KMS-11 (cell line): ENCODE measurements around the gene NFE2L3.

Experiments used
- H2AFZ ChIP-seq: fragments of 200-600 bp; sonication (generic); 2 replicates; pipeline ENCODE4 v1.6.1; 2016; ENCODE audit warnings: antibody characterized with exemption, mixed run types, low read depth
- H3K27ac ChIP-seq: fragments of 200-600 bp; sonication (generic); 2 replicates; pipeline ENCODE4 v1.6.1; 2016; ENCODE audit warnings: mild to moderate bottlenecking, mixed run types
- H3K27me3 ChIP-seq: fragments of 200-600 bp; sonication (generic); 2 replicates; pipeline ENCODE4 v1.6.1; 2017; ENCODE audit warnings: mild to moderate bottlenecking, low read depth, mixed run types, moderate library complexity; ENCODE audit not compliant: insufficient read depth
- H3K36me3 ChIP-seq: fragments of 200-600 bp; sonication (generic); 2 replicates; pipeline ENCODE4 v1.6.1; 2017; ENCODE audit warnings: mild to moderate bottlenecking, mixed run types; ENCODE audit not compliant: insufficient read depth
- H3K4me1 ChIP-seq: fragments of 200-600 bp; sonication (generic); 2 replicates; pipeline ENCODE4 v1.6.1; 2016; ENCODE audit warnings: mild to moderate bottlenecking, low read depth, mixed run types; ENCODE audit not compliant: poor library complexity, severe bottlenecking
- H3K4me2 ChIP-seq: fragments of 200-600 bp; sonication (generic); 2 replicates; pipeline ENCODE4 v1.7.0; 2016; ENCODE audit warnings: mild to moderate bottlenecking, mixed run types
- H3K4me3 ChIP-seq: fragments of 200-600 bp; sonication (generic); IDR thresholded peaks from 2 replicates; pipeline ENCODE4 v1.6.1; 2017; ENCODE audit warnings: low read depth, low read length, mixed read lengths; ENCODE audit not compliant: insufficient read depth
- H3K79me2 ChIP-seq: fragments of 200-600 bp; sonication (generic); 2 replicates; pipeline ENCODE4 v1.6.1; 2016; ENCODE audit warnings: low read depth, mixed run types; ENCODE audit not compliant: insufficient read depth
- H3K9ac ChIP-seq: fragments of 200-600 bp; sonication (generic); 2 replicates; pipeline ENCODE4 v1.6.1; 2016; ENCODE audit warnings: mild to moderate bottlenecking, mixed run types
- H4K20me1 ChIP-seq: fragments of 200-600 bp; sonication (generic); 2 replicates; pipeline ENCODE4 v1.6.1; 2016; ENCODE audit warnings: mild to moderate bottlenecking, mixed run types; ENCODE audit not compliant: insufficient read depth
- TF ChIP-seq, protein P1 (sequence below): fragments of 200-600 bp; sonication (generic); conservative IDR thresholded peaks from 2 replicates; pipeline ENCODE4 v1.6.1; 2017; ENCODE audit warnings: low read depth, mild to moderate bottlenecking, antibody characterized with exemption, low read length, moderate library complexity, mixed read lengths

Gene NFE2L3

DNA sequence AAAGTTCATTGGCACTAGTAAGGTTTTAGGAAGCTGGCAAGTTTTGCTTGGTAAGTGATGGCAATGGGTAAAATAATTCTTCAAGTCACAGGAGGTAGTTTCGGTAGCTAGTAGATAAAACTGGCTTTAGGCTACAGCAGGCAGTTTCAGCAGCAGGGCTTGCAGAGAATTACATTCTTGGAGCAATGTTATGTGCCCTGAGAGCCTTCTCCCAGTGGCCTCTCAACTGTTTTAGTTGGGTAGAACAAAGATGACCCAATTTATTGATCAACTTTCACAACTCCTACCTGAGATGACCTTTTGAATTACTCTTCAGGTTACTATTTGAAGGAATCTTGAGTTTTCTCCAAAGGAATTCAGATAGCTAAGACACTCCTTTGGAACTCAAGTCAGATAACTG, 16.4 kb upstream of the NFE2L3 start:
- Histone ChIP-seq H3K4me2 (no peak overlapping the region), H4K20me1 (no peaks in the 10 kb centered on the region), H3K36me3 (no peaks in the 10 kb centered on the region), H3K4me1 (no peaks in the 10 kb centered on the region), H3K9ac (no peak overlapping the region), H3K4me3 (no peak overlapping the region), H3K27me3 (no peaks in the 10 kb centered on the region; the same call in 1 of the 2 replicates), H3K27ac (no peak overlapping the region), H2AFZ (no peak overlapping the region), H3K79me2 (no peaks in the 10 kb centered on the region)
- TF ChIP-seq, protein P1, sequence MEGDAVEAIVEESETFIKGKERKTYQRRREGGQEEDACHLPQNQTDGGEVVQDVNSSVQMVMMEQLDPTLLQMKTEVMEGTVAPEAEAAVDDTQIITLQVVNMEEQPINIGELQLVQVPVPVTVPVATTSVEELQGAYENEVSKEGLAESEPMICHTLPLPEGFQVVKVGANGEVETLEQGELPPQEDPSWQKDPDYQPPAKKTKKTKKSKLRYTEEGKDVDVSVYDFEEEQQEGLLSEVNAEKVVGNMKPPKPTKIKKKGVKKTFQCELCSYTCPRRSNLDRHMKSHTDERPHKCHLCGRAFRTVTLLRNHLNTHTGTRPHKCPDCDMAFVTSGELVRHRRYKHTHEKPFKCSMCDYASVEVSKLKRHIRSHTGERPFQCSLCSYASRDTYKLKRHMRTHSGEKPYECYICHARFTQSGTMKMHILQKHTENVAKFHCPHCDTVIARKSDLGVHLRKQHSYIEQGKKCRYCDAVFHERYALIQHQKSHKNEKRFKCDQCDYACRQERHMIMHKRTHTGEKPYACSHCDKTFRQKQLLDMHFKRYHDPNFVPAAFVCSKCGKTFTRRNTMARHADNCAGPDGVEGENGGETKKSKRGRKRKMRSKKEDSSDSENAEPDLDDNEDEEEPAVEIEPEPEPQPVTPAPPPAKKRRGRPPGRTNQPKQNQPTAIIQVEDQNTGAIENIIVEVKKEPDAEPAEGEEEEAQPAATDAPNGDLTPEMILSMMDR, result no peak

DNA sequence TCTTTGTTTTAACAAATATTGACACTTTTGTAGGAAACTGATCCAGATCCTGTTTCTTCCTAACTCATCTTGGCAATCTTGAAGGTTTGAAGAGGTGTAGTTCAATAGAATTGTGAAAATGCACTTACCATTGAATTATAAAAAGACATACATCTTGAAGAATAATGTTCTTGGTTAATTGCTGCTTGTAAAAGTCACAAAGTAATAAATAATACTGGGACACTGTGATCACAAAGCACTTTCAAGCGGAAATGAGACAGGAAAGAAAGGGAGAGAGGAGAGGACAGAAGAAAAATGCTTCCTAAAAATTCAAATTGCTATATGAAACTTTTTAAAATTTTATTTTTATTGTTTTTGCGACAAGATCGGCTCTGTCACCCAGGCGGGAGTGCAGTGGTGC, 15.2 kb upstream of the NFE2L3 start:
- Histone ChIP-seq H2AFZ (no peak overlapping the region), H3K36me3 (no peaks in the 10 kb centered on the region), H3K9ac (no peak overlapping the region), H3K4me3 (no peak overlapping the region), H3K27ac (no peak overlapping the region), H3K4me2 (no peak overlapping the region), H3K4me1 (no peaks in the 10 kb centered on the region), H4K20me1 (no peaks in the 10 kb centered on the region), H3K79me2 (no peaks in the 10 kb centered on the region), H3K27me3 (no peaks in the 10 kb centered on the region; the same call in 1 of the 2 replicates)
- TF ChIP-seq, protein P1, result no peak

DNA sequence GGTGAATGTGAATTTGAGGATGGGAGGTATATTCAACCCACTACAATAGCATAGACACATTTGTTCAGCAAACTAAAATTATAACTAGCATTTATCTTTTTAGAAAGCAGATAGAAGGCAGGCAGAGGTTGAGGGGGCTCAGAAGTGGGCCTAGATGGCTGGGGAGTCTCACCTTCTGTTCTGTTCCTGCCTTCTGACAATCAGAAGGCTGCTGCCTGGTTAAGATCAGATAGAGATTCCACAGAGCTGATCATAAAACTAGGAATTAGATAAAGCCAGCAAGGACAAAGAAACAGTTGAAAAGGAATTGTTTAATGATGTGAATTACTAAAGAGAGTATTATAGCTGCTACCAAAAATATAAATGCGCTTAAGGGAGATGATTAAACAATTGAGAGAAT, 11.6 kb upstream of the NFE2L3 start:
- H3K4me1 ChIP-seq, result no peaks in the 10 kb centered on the region
- H2AFZ ChIP-seq, result no peak overlapping the region
- no peaks in the 10 kb centered on the region for H3K79me2 ChIP-seq
- no peaks in the 10 kb centered on the region for H3K36me3 ChIP-seq
- no peaks in the 10 kb centered on the region for H4K20me1 ChIP-seq
- H3K9ac ChIP-seq, result no peak overlapping the region
- H3K4me2 ChIP-seq, result no peak overlapping the region
- H3K27me3 ChIP-seq, result no peaks in the 10 kb centered on the region
- no peak overlapping the region for H3K27ac ChIP-seq
- no peak overlapping the region for H3K4me3 ChIP-seq
- TF ChIP-seq, protein P1, result no peak

DNA sequence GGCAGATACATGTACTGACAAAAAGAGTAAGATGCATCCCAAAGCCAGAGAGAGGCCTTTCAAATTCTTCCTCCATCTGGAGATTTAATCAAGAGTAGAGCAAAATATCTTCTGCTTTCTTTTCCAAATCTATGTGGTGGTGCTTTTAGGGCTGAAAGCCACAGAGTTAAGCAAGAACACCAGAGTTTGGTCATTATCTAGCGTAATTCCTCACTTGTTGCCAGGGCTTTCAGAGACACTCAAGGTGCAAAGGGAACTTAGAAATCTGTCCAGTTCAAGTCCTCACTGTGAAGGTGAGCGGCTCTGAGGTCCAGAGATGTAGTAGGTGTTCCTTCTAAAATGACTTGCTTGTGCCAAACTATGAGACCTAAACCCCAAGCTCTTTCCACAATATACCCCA, 10.9 kb upstream of the NFE2L3 start:
- no peak overlapping the region for H2AFZ ChIP-seq
- TF ChIP-seq, protein P1, result no peak
- no peaks in the 10 kb centered on the region for H3K36me3 ChIP-seq
- H3K27ac ChIP-seq, result no peak overlapping the region
- H3K4me3 ChIP-seq, result no peak overlapping the region
- H3K9ac ChIP-seq, result no peak overlapping the region
- no peaks in the 10 kb centered on the region for H4K20me1 ChIP-seq
- no peak overlapping the region for H3K4me2 ChIP-seq
- H3K27me3 ChIP-seq, result no peaks in the 10 kb centered on the region
- no peaks in the 10 kb centered on the region for H3K4me1 ChIP-seq
- H3K79me2 ChIP-seq, result no peaks in the 10 kb centered on the region
